Spleen (tissue), 7 donors: ENCODE data around the gene EEIG1.

ENCODE experiments used
- POLR2A ChIP-seq, 3 donors: fragments of 450-650 bp; IDR thresholded peaks; one replicate each; pipeline ENCODE4 v1.5.1; 2017; ENCODE audit warnings: antibody characterized with exemption in 3 of 3, mild to moderate bottlenecking in 1 of 3
- TF ChIP-seq, protein P1 (sequence below), 11 experiments: fragments of 200-600 bp in 7 of 11; fragments of 450-650 bp in 4 of 11; sonication (generic) in 4 of 11; IDR thresholded peaks in 8 of 11; conservative IDR thresholded peaks in 3 of 11; 1 replicate in 7 of 11; 2 replicates in 4 of 11; pipeline versions ENCODE4 v1.4.0 to v1.8.0; 2016 to 2021; ENCODE audit warnings: antibody characterized with exemption in 11 of 11, inconsistent platforms in 4 of 11, mild to moderate bottlenecking in 1 of 11
- donor health status: DM: no; HTN: no; CAD: no; lungs with moderate emphysema.
- donor health status: DM: no; HTN: no; CAD: no.
- donor health status: DM: no; HTN: no; CAD: no.

DNA sequence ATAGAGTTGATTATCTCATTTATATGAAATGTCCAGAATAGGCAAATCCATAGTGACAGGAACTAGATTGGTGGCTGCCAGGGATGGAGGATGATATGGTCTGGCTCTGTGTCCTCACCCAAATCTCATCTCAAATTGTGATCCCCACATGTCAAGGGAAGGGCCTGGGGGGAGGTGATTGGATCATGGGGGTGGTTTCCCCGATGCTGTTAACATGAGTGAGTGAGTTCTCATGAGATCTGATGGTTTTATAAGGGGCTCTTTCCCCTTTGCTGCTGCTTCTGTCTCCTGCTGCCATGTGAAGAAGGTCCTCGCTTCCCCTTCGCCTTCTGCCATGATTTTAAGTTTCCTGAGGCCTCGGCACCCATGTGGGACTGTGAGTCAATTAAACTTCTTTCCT, 21.4 kb downstream of the EEIG1 start:
- TF ChIP-seq, protein P1, sequence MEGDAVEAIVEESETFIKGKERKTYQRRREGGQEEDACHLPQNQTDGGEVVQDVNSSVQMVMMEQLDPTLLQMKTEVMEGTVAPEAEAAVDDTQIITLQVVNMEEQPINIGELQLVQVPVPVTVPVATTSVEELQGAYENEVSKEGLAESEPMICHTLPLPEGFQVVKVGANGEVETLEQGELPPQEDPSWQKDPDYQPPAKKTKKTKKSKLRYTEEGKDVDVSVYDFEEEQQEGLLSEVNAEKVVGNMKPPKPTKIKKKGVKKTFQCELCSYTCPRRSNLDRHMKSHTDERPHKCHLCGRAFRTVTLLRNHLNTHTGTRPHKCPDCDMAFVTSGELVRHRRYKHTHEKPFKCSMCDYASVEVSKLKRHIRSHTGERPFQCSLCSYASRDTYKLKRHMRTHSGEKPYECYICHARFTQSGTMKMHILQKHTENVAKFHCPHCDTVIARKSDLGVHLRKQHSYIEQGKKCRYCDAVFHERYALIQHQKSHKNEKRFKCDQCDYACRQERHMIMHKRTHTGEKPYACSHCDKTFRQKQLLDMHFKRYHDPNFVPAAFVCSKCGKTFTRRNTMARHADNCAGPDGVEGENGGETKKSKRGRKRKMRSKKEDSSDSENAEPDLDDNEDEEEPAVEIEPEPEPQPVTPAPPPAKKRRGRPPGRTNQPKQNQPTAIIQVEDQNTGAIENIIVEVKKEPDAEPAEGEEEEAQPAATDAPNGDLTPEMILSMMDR (IDR thresholded peaks at IDR 0.05 in 8 of 11, conservative IDR thresholded peaks at IDR 0.05 in 3 of 11), result no peak
- TF ChIP-seq POLR2A (IDR thresholded peaks at IDR 0.05), result no peak
